ENCODE data around the gene TMTC2.

DNA sequence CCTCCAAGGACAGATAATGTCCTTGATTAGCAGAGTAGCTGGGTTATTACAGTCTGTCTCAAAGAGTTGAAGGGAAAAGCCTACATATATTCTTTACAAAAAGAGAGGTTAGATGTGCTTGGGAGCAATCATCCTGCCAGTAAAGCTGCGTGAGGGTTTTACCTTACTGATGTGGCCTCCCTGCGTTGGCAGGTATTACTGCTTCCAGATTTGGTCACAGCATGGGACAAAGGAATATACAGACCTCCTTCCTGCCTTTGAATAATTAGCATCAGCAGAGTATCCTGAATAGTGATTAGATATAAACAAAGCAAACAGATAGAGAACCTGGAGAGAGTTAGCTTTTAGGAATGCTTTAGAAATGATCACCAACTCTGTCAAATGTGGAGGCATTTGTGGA lies 69.6 kb downstream of the TMTC2 start:
- TF ChIP-seq, protein P1, sequence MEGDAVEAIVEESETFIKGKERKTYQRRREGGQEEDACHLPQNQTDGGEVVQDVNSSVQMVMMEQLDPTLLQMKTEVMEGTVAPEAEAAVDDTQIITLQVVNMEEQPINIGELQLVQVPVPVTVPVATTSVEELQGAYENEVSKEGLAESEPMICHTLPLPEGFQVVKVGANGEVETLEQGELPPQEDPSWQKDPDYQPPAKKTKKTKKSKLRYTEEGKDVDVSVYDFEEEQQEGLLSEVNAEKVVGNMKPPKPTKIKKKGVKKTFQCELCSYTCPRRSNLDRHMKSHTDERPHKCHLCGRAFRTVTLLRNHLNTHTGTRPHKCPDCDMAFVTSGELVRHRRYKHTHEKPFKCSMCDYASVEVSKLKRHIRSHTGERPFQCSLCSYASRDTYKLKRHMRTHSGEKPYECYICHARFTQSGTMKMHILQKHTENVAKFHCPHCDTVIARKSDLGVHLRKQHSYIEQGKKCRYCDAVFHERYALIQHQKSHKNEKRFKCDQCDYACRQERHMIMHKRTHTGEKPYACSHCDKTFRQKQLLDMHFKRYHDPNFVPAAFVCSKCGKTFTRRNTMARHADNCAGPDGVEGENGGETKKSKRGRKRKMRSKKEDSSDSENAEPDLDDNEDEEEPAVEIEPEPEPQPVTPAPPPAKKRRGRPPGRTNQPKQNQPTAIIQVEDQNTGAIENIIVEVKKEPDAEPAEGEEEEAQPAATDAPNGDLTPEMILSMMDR (IDR thresholded peaks at IDR 0.05), result no peak
- TF ChIP-seq POLR2A (IDR thresholded peaks at IDR 0.05), result no peak
